ENCODE measurements around the gene AQP9.
A peak's percentile ranks its signal among the peaks of the same experiment; 100 is the strongest.

Gene AQP9

GRCh38 chr15:58141894-58142293 lies 3.7 kb downstream of the AQP9 start:
- Mint-ChIP-seq H3K27me3 (ENCODE audit: low read depth) (peaks cover 4% of the 10 kb centered on the region), H3K4me3 (no peak overlapping the region), H3K4me1 (peaks cover 27% of the 10 kb centered on the region), H3K27ac (no peak overlapping the region), H3K9me3 (no peaks in the 10 kb centered on the region), H3K36me3 (ENCODE audit: low read depth) (no peaks in the 10 kb centered on the region)
- TF ChIP-seq CTCF (IDR thresholded peaks at IDR 0.05; ENCODE audit: unreplicated experiment in 3 of 3): no peak

GRCh38 chr15:58142827-58143461 lies 4.8 kb downstream of the AQP9 start:
- H3K4me1 Mint-ChIP-seq: peaks cover 28% of the 10 kb centered on the region
- no peaks in the 10 kb centered on the region for H3K9me3 Mint-ChIP-seq
- H3K27ac Mint-ChIP-seq: no peak overlapping the region
- peaks cover 4% of the 10 kb centered on the region for H3K27me3 Mint-ChIP-seq (ENCODE audit: low read depth)
- TF ChIP-seq CTCF (IDR thresholded peaks at IDR 0.05; ENCODE audit: unreplicated experiment in 3 of 3): no peak
- H3K4me3 Mint-ChIP-seq: no peak overlapping the region
- no peaks in the 10 kb centered on the region for H3K36me3 Mint-ChIP-seq (ENCODE audit: low read depth)

- TF ChIP-seq CTCF (IDR thresholded peaks at IDR 0.05; ENCODE audit: unreplicated experiment in 3 of 3): no peak
- Mint-ChIP-seq H3K4me3 (no peak overlapping the region), H3K27me3 (ENCODE audit: low read depth) (peaks cover 8% of the 10 kb centered on the region), H3K4me1 (peaks cover 30% of the 10 kb centered on the region), H3K9me3 (no peaks in the 10 kb centered on the region), H3K27ac (no peak overlapping the region), H3K36me3 (ENCODE audit: low read depth) (no peaks in the 10 kb centered on the region)
Measured at GRCh38 chr15:58145606-58146005, 7.4 kb downstream of the AQP9 start.

GRCh38 chr15:58146211-58146610 lies 8.0 kb downstream of the AQP9 start:
- Mint-ChIP-seq H3K4me1 (peaks cover 25% of the 10 kb centered on the region), H3K36me3 (ENCODE audit: low read depth) (no peaks in the 10 kb centered on the region)

GRCh38 chr15:58146749-58147148 lies 8.6 kb downstream of the AQP9 start:
- TF ChIP-seq CTCF (IDR thresholded peaks at IDR 0.05; ENCODE audit: unreplicated experiment in 3 of 3): no peak
- H3K36me3 Mint-ChIP-seq (ENCODE audit: low read depth): no peaks in the 10 kb centered on the region
- H3K27me3 Mint-ChIP-seq (ENCODE audit: low read depth): peaks cover 8% of the 10 kb centered on the region
- no peak overlapping the region for H3K4me3 Mint-ChIP-seq
- H3K27ac Mint-ChIP-seq: peak overlapping the region in 1 of 3 experiments; percentile 78
- H3K4me1 Mint-ChIP-seq: peaks cover 23% of the 10 kb centered on the region
- H3K9me3 Mint-ChIP-seq: no peaks in the 10 kb centered on the region

More at GRCh38 chr15:58146211-58146610, 8.0 kb downstream of the AQP9 start:
- no peak overlapping the region for H3K27ac Mint-ChIP-seq
- no peak for TF ChIP-seq CTCF (IDR thresholded peaks at IDR 0.05; ENCODE audit: unreplicated experiment in 3 of 3)
- H3K4me3 Mint-ChIP-seq: no peak overlapping the region
- peaks cover 8% of the 10 kb centered on the region for H3K27me3 Mint-ChIP-seq (ENCODE audit: low read depth)
- no peaks in the 10 kb centered on the region for H3K9me3 Mint-ChIP-seq

GRCh38 chr15:58147171-58147611 lies 9.0 kb downstream of the AQP9 start:
- H3K27ac Mint-ChIP-seq: peak overlapping the region in 1 of 3 experiments; percentile 78
- no peak for TF ChIP-seq CTCF (IDR thresholded peaks at IDR 0.05; ENCODE audit: unreplicated experiment in 3 of 3)
- peaks cover 8% of the 10 kb centered on the region for H3K27me3 Mint-ChIP-seq (ENCODE audit: low read depth)
- H3K4me1 Mint-ChIP-seq: peaks cover 23% of the 10 kb centered on the region
- no peak overlapping the region for H3K4me3 Mint-ChIP-seq
- no peaks in the 10 kb centered on the region for H3K9me3 Mint-ChIP-seq
- H3K36me3 Mint-ChIP-seq (ENCODE audit: low read depth): no peaks in the 10 kb centered on the region

Data from nephron (organoid).